OCI-LY7 (cell line): Measurements from ENCODE around the gene F2R.

ENCODE experiments used
- CTCF ChIP-seq: fragments of 200-600 bp; sonication (generic); conservative IDR thresholded peaks from 2 replicates; pipeline ENCODE4 v1.5.1; 2014; ENCODE audit warnings: mild to moderate bottlenecking, antibody characterized with exemption, low read length, moderate library complexity, mixed read lengths
- EZH2phosphoT487 ChIP-seq: fragments of 200-600 bp; sonication (generic); IDR thresholded peaks from 2 replicates; pipeline ENCODE4 v1.6.1; 2018; ENCODE audit warnings: low read depth, borderline replicate concordance, mild to moderate bottlenecking, mixed run types, antibody characterized with exemption, low read length, moderate library complexity, mixed read lengths

- no peak for TF ChIP-seq EZH2phosphoT487
- no peak for TF ChIP-seq CTCF
Observed at GRCh38 chr5:76728965-76729364, 13.0 kb downstream of the F2R start.
